A549 (cell line): Measurements from ENCODE around the gene ARHGEF28.

ENCODE experiments used
- ELK1 ChIP-seq: fragments of 150-350 bp; IDR thresholded peaks from 2 replicates; pipeline ENCODE4 v1.6.1; 2014; ENCODE audit warnings: low read depth, mild to moderate bottlenecking, low read length
- POLR2A ChIP-seq: IDR thresholded peaks from 2 replicates; pipeline ENCODE4 v1.6.1; 2012; ENCODE audit warnings: mild to moderate bottlenecking, low read length
- TF ChIP-seq, protein P1 (sequence below): fragments of >200 bp; sonication (Bioruptor Twin); formaldehyde crosslinking; IDR thresholded peaks from 3 replicates; pipeline ENCODE4 v1.5.1; 2016

DNA sequence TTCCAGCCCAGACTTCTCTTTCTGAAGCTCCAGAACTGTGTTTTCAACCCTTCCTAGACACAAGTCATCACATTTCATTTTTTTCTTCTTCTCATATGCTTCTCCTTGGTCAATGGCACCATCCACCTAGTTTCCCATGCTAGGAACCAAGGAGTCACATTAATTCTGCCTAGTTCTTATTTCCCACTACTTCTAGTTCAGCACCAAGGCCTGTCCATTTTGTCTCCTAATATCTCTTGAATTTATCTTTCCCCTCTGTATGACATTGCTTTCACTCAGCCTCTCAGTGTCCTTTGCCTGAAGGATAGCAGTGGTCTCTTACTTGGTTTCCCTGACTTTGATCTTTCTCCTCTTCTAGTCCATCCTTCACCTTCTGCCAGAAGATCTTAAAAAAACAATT is 38.8 kb downstream of the ARHGEF28 start:
- no peak for TF ChIP-seq POLR2A
- TF ChIP-seq ELK1: no peak
- TF ChIP-seq, protein P1, sequence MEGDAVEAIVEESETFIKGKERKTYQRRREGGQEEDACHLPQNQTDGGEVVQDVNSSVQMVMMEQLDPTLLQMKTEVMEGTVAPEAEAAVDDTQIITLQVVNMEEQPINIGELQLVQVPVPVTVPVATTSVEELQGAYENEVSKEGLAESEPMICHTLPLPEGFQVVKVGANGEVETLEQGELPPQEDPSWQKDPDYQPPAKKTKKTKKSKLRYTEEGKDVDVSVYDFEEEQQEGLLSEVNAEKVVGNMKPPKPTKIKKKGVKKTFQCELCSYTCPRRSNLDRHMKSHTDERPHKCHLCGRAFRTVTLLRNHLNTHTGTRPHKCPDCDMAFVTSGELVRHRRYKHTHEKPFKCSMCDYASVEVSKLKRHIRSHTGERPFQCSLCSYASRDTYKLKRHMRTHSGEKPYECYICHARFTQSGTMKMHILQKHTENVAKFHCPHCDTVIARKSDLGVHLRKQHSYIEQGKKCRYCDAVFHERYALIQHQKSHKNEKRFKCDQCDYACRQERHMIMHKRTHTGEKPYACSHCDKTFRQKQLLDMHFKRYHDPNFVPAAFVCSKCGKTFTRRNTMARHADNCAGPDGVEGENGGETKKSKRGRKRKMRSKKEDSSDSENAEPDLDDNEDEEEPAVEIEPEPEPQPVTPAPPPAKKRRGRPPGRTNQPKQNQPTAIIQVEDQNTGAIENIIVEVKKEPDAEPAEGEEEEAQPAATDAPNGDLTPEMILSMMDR: no peak
